Astrocyte (in vitro differentiated cells and primary cell): ENCODE data around the gene ECI1. TPM values are rescaled to one million over a fixed set of nuclear protein-coding genes. Genes with fewer than 3 reads are reported as not detected.

Experiments
- DNase-seq: peaks from one replicate; pipeline ENCODE4 v3.0.0-alpha.2; 2010; ENCODE audit warnings: low read depth
- FAIRE-seq: peaks from 2 replicates; lab custom pipeline; 2011; peaks lifted over from hg19 to GRCh38; lab: Jason Lieb, UNC
- H2AFZ ChIP-seq: 2 replicates; pipeline ENCODE4 v1.6.0; 2012; ENCODE audit warnings: low read depth, low read length, inconsistent platforms
- H3K27ac ChIP-seq: 2 replicates; pipeline ENCODE4 v1.5.1; 2011; ENCODE audit warnings: low read depth, low read length, inconsistent platforms
- H3K27me3 ChIP-seq: 2 replicates; pipeline ENCODE4 v1.6.0; 2011; ENCODE audit warnings: low read length, inconsistent platforms; ENCODE audit not compliant: insufficient read depth
- H3K36me3 ChIP-seq: 2 replicates; pipeline ENCODE4 v1.5.1; 2011; ENCODE audit warnings: low read length, inconsistent platforms; ENCODE audit not compliant: insufficient read depth
- H3K4me1 ChIP-seq: 2 replicates; pipeline ENCODE4 v1.5.1; 2011; ENCODE audit warnings: low read length, inconsistent platforms; ENCODE audit not compliant: insufficient read depth
- H3K4me2 ChIP-seq: 2 replicates; pipeline ENCODE4 v1.6.0; 2012; ENCODE audit warnings: low read length, inconsistent platforms
- H3K4me3 ChIP-seq: 2 replicates; pipeline ENCODE4 v1.5.1; 2011; ENCODE audit warnings: low read depth, mild to moderate bottlenecking, low read length, inconsistent platforms; ENCODE audit not compliant: insufficient read depth
- H3K79me2 ChIP-seq: 2 replicates; pipeline ENCODE4 v1.6.0; 2012; ENCODE audit warnings: mild to moderate bottlenecking, low read length, inconsistent platforms; ENCODE audit not compliant: insufficient read depth
- H3K9ac ChIP-seq: 2 replicates; pipeline ENCODE4 v1.6.0; 2012; ENCODE audit warnings: mild to moderate bottlenecking, low read length, inconsistent platforms
- H3K9me3 ChIP-seq: 2 replicates; pipeline ENCODE4 v1.5.1; 2012; ENCODE audit warnings: low read depth, mild to moderate bottlenecking, low read length, inconsistent platforms; ENCODE audit not compliant: insufficient read depth
- H4K20me1 ChIP-seq: 2 replicates; pipeline ENCODE4 v1.6.0; 2012; ENCODE audit warnings: low read length, inconsistent platforms; ENCODE audit not compliant: insufficient read depth
- H3K27ac Mint-ChIP-seq: one replicate; pipeline ENCODE4 v1.8.0; 2021; ENCODE audit warnings: mild to moderate bottlenecking, mixed read lengths; ENCODE audit not compliant: unreplicated experiment
- H3K27me3 Mint-ChIP-seq: one replicate; pipeline ENCODE4 v1.8.0; 2021; ENCODE audit warnings: low read depth, mixed read lengths; ENCODE audit not compliant: unreplicated experiment
- H3K36me3 Mint-ChIP-seq: one replicate; pipeline ENCODE4 v1.8.0; 2021; ENCODE audit warnings: low read depth, mixed read lengths; ENCODE audit not compliant: unreplicated experiment
- H3K4me1 Mint-ChIP-seq: one replicate; pipeline ENCODE4 v1.8.0; 2021; ENCODE audit warnings: low read depth, mixed read lengths; ENCODE audit not compliant: unreplicated experiment
- H3K4me3 Mint-ChIP-seq: one replicate; pipeline ENCODE4 v1.8.0; 2021; ENCODE audit warnings: mild to moderate bottlenecking, moderate library complexity, mixed read lengths; ENCODE audit not compliant: unreplicated experiment
- H3K9me3 Mint-ChIP-seq: one replicate; pipeline ENCODE4 v1.8.0; 2021; ENCODE audit warnings: mild to moderate bottlenecking, mixed read lengths; ENCODE audit not compliant: unreplicated experiment
- CTCF ChIP-seq: IDR thresholded peaks from 2 replicates; pipeline ENCODE4 v1.5.1; 2011; ENCODE audit warnings: low read depth, mild to moderate bottlenecking, inconsistent platforms, low read length, moderate library complexity; ENCODE audit not compliant: insufficient read depth
- EZH2 ChIP-seq: IDR thresholded peaks from 2 replicates; pipeline ENCODE4 v1.6.1; 2012; ENCODE audit warnings: mild to moderate bottlenecking, low read length, inconsistent platforms; ENCODE audit not compliant: insufficient read depth
- total RNA-seq: library from RNA; stranded (reverse); gene quantifications from 2 replicates; pipeline ENCODE4 v1.2.1, GENCODE V29; 2021

Gene ECI1
- total RNA-seq, 1 donor from 2014 or later = 53.4 TPM

- no peak overlapping the region for H3K9ac ChIP-seq
- peaks cover 10% of the 10 kb centered on the region for H3K4me1 ChIP-seq
- H4K20me1 ChIP-seq = peaks cover 49% of the 10 kb centered on the region
- no peak overlapping the region for H2AFZ ChIP-seq
- H3K27me3 ChIP-seq = peaks cover 4% of the 10 kb centered on the region
- H3K9me3 Mint-ChIP-seq = no peaks in the 10 kb centered on the region
- H3K27ac Mint-ChIP-seq = no peak overlapping the region
- no peaks in the 10 kb centered on the region for H3K9me3 ChIP-seq
- H3K79me2 ChIP-seq = peaks cover 9% of the 10 kb centered on the region
- FAIRE-seq (no peak), DNase-seq (no peak)
- H3K4me3 Mint-ChIP-seq = no peak overlapping the region
- H3K4me3 ChIP-seq = no peak overlapping the region
- H3K36me3 Mint-ChIP-seq = peaks cover 2% of the 10 kb centered on the region
- peaks cover 4% of the 10 kb centered on the region for H3K36me3 ChIP-seq
- no peaks in the 10 kb centered on the region for H3K27me3 Mint-ChIP-seq
- TF ChIP-seq CTCF (no peak), EZH2 (no peak)
- H3K27ac ChIP-seq = no peak overlapping the region
- no peaks in the 10 kb centered on the region for H3K4me1 Mint-ChIP-seq
- H3K4me2 ChIP-seq = no peak overlapping the region
These were observed 18.2 kb downstream of the ECI1 start for GRCh38 chr16:2233046-2233775.

GRCh38 chr16:2232094-2232990, 19.0 kb downstream of the ECI1 start:
- Histone ChIP-seq H3K27me3 (no peaks in the 10 kb centered on the region), H3K4me1 (peaks cover 10% of the 10 kb centered on the region), H3K36me3 (peaks cover 4% of the 10 kb centered on the region), H3K9ac (no peak overlapping the region), H4K20me1 (peaks cover 56% of the 10 kb centered on the region), H3K27ac (no peak overlapping the region), H3K9me3 (no peaks in the 10 kb centered on the region), H3K79me2 (peaks cover 15% of the 10 kb centered on the region), H3K4me2 (no peak overlapping the region), H2AFZ (no peak overlapping the region), H3K4me3 (no peak overlapping the region)
- no peaks in the 10 kb centered on the region for H3K27me3 Mint-ChIP-seq
- no peaks in the 10 kb centered on the region for H3K4me1 Mint-ChIP-seq
- DNase-seq (no peak), FAIRE-seq (no peak)
- H3K4me3 Mint-ChIP-seq = no peak overlapping the region
- no peak overlapping the region for H3K27ac Mint-ChIP-seq
- no peaks in the 10 kb centered on the region for H3K9me3 Mint-ChIP-seq
- TF ChIP-seq EZH2 (no peak), CTCF (no peak)
- peaks cover 2% of the 10 kb centered on the region for H3K36me3 Mint-ChIP-seq
